H1 (cell line): ENCODE results near the gene MYBPH. TPM values are rescaled to one million over a fixed set of nuclear protein-coding genes. Genes with fewer than 3 reads are reported as not detected.
A peak's percentile ranks its signal among the peaks of the same experiment; 100 is the strongest.

Source experiments
- CTCF ChIA-PET: fragments of 300-600 bp; sonication (Branson Sonifier 250); formaldehyde crosslinking; loops from one replicate; lab custom pipeline; 2021; ENCODE audit not compliant: partially characterized antibody; lab: Charles Lee
- POLR2A ChIA-PET: fragments of 300-600 bp; sonication (Branson Sonifier 250); formaldehyde crosslinking; loops from one replicate; lab custom pipeline; 2021; ENCODE audit warnings: inconsistent platforms; ENCODE audit not compliant: partially characterized antibody; lab: Charles Lee
- DNase-seq, 2 experiments: peaks; one replicate each; pipeline versions ENCODE4 v3.0.0 to v3.0.0-alpha.2; 2010 to 2022; ENCODE audit warnings: low spot score in 2 of 2, low read depth in 1 of 2, mixed read lengths in 1 of 2
- FAIRE-seq: peaks from 2 replicates; lab custom pipeline; 2011; peaks lifted over from hg19 to GRCh38; lab: Jason Lieb, UNC
- H2AFZ ChIP-seq: 2 replicates; pipeline ENCODE4 v1.8.1; 2012; ENCODE audit warnings: low read length, inconsistent platforms
- H2AK5ac ChIP-seq: 2 replicates; pipeline ENCODE4 v1.6.1; 2013; ENCODE audit warnings: low read depth, low read length
- H2BK120ac ChIP-seq: replicated peaks from 2 replicates; pipeline ENCODE3; 2013; ENCODE audit warnings: low read depth, low read length, inconsistent platforms
- H2BK12ac ChIP-seq: 2 replicates; pipeline ENCODE4 v1.6.1; 2013; ENCODE audit warnings: low read depth, low read length
- H2BK15ac ChIP-seq: 2 replicates; pipeline ENCODE4 v1.6.1; 2013; ENCODE audit warnings: low read length
- H2BK20ac ChIP-seq: 2 replicates; pipeline ENCODE4 v1.6.1; 2013; ENCODE audit warnings: low read length
- H2BK5ac ChIP-seq: 2 replicates; pipeline ENCODE4 v1.6.1; 2013; ENCODE audit warnings: low read depth, low read length
- H3K14ac ChIP-seq: 2 replicates; pipeline ENCODE4 v1.6.1; 2013; ENCODE audit warnings: inconsistent platforms; ENCODE audit not compliant: insufficient read length
- H3K18ac ChIP-seq: 2 replicates; pipeline ENCODE4 v1.6.1; 2013; ENCODE audit warnings: low read length; ENCODE audit errors: extremely low read depth
- H3K23ac ChIP-seq: 2 replicates; pipeline ENCODE4 v1.6.1; 2013; ENCODE audit warnings: inconsistent platforms; ENCODE audit not compliant: insufficient read length
- H3K23me2 ChIP-seq: 2 replicates; pipeline ENCODE4 v1.6.1; 2013; ENCODE audit warnings: low read depth, low read length
- H3K27ac ChIP-seq: 2 replicates; pipeline ENCODE4 v1.6.1; 2011; ENCODE audit warnings: low read depth, low read length, inconsistent platforms
- H3K27me3 ChIP-seq, 4 experiments: replicated peaks in 1 of 4; 1 replicate in 1 of 4; 2 replicates in 3 of 4; pipeline versions ENCODE4 v1.6.1 to v1.8.1; 2011 to 2013; ENCODE audit warnings: low read length in 3 of 4, mild to moderate bottlenecking in 3 of 4, inconsistent platforms in 2 of 4, mixed read lengths in 2 of 4, moderate library complexity in 1 of 4; ENCODE audit not compliant: control insufficient read depth in 3 of 4, insufficient read depth in 3 of 4; ENCODE audit errors: extremely low read depth in 1 of 4
- H3K36me3 ChIP-seq, 4 experiments: 2 replicates each; pipeline versions ENCODE4 v1.6.1 to v1.8.1; 2011 to 2013; ENCODE audit warnings: mild to moderate bottlenecking in 4 of 4, low read length in 3 of 4, moderate library complexity in 2 of 4, control low read depth in 1 of 4, inconsistent platforms in 1 of 4; ENCODE audit not compliant: insufficient read depth in 4 of 4, control insufficient read depth in 2 of 4
- H3K4ac ChIP-seq: replicated peaks from 2 replicates; pipeline ENCODE3; 2013; ENCODE audit warnings: low read length, low read depth, mixed read lengths, inconsistent platforms; ENCODE audit not compliant: insufficient read length
- H3K4me1 ChIP-seq, 4 experiments: replicated peaks in 1 of 4; 1 replicate in 1 of 4; 2 replicates in 3 of 4; pipeline versions ENCODE4 v1.6.1 to v1.8.1; 2011 to 2013; ENCODE audit warnings: low read length in 3 of 4, inconsistent platforms in 2 of 4, mixed read lengths in 1 of 4; ENCODE audit not compliant: insufficient read depth in 4 of 4, control insufficient read depth in 3 of 4
- H3K4me2 ChIP-seq, 2 experiments: 2 replicates each; pipeline versions ENCODE4 v1.6.1 to v1.8.1; 2011 to 2013; ENCODE audit warnings: low read depth in 2 of 2, low read length in 2 of 2, control low read depth in 1 of 2, inconsistent platforms in 1 of 2, mild to moderate bottlenecking in 1 of 2; ENCODE audit not compliant: insufficient read depth in 1 of 2
- H3K4me3 ChIP-seq, 4 experiments: fragments of 200-600, 300-600 bp in 1 of 4; sonication (generic), shearing (Covaris generic), sonication (Bioruptor Twin) in 1 of 4; 2 replicates each; pipeline versions ENCODE4 v1.5.1 to v1.8.1; 2011 to 2016; ENCODE audit warnings: low read length in 4 of 4, low read depth in 3 of 4, control low read depth in 2 of 4, inconsistent platforms in 2 of 4, mild to moderate bottlenecking in 2 of 4, mixed read lengths in 1 of 4, moderate library complexity in 1 of 4; ENCODE audit not compliant: insufficient read depth in 2 of 4; ENCODE audit errors: extremely low read depth in 1 of 4
- H3K56ac ChIP-seq: replicated peaks from 2 replicates; pipeline ENCODE3; 2013; ENCODE audit warnings: low read depth, mild to moderate bottlenecking, mixed read lengths, low read length, inconsistent platforms; ENCODE audit not compliant: insufficient read length
- H3K79me1 ChIP-seq: 2 replicates; pipeline ENCODE4 v1.6.1; 2013; ENCODE audit warnings: low read depth, low read length, control low read depth
- H3K79me2 ChIP-seq, 2 experiments: 2 replicates each; pipeline versions ENCODE4 v1.6.1 to v1.8.1; 2012 to 2013; ENCODE audit warnings: low read length in 2 of 2, mild to moderate bottlenecking in 2 of 2, inconsistent platforms in 1 of 2; ENCODE audit not compliant: insufficient read depth in 2 of 2, control insufficient read depth in 1 of 2
- H3K9ac ChIP-seq, 4 experiments: replicated peaks in 1 of 4; 1 replicate in 1 of 4; 2 replicates in 3 of 4; pipeline versions ENCODE4 v1.6.1 to v1.8.1; 2011 to 2013; ENCODE audit warnings: low read depth in 3 of 4, low read length in 3 of 4, control low read depth in 2 of 4, mild to moderate bottlenecking in 2 of 4, moderate library complexity in 2 of 4, inconsistent platforms in 1 of 4; ENCODE audit errors: extremely low read depth in 1 of 4
- H3K9me3 ChIP-seq, 2 experiments: 2 replicates each; pipeline versions ENCODE4 v1.6.1 to v1.8.1; 2012 to 2013; ENCODE audit warnings: mild to moderate bottlenecking in 2 of 2, moderate library complexity in 2 of 2, control low read depth in 1 of 2, inconsistent platforms in 1 of 2, low read depth in 1 of 2, low read length in 1 of 2, mixed read lengths in 1 of 2; ENCODE audit not compliant: insufficient read depth in 2 of 2
- H4K20me1 ChIP-seq, 2 experiments: replicated peaks in 1 of 2; 2 replicates each; pipeline versions ENCODE3 to v1.8.1; 2011 to 2013; ENCODE audit warnings: inconsistent platforms in 2 of 2, low read length in 2 of 2, mild to moderate bottlenecking in 1 of 2; ENCODE audit not compliant: insufficient read depth in 2 of 2, control insufficient read depth in 1 of 2
- H4K5ac ChIP-seq: 2 replicates; pipeline ENCODE4 v1.6.1; 2013; ENCODE audit warnings: low read length, low read depth, mixed read lengths, inconsistent platforms; ENCODE audit not compliant: insufficient read length
- H4K8ac ChIP-seq: 2 replicates; pipeline ENCODE4 v1.8.0; 2013; ENCODE audit warnings: mild to moderate bottlenecking, moderate library complexity, low read length, inconsistent platforms; ENCODE audit not compliant: insufficient read depth; ENCODE audit errors: extremely low read depth
- H4K91ac ChIP-seq: replicated peaks from 2 replicates; pipeline ENCODE3; 2013; ENCODE audit warnings: low read length, mixed read lengths, inconsistent platforms; ENCODE audit not compliant: insufficient read length
- BACH1 ChIP-seq: IDR thresholded peaks from 2 replicates; pipeline ENCODE4 v1.6.1; 2012; ENCODE audit warnings: low read length, improper control_type of control experiment
- CHD2 ChIP-seq: IDR thresholded peaks from 2 replicates; pipeline ENCODE4 v1.6.1; 2012; ENCODE audit warnings: low read length, improper control_type of control experiment
- KDM4A ChIP-seq: IDR thresholded peaks from one replicate; pipeline ENCODE4 v1.7.1; 2012; ENCODE audit warnings: low read depth, mild to moderate bottlenecking, moderate library complexity, low read length, inconsistent platforms; ENCODE audit not compliant: severe bottlenecking
- NRF1 ChIP-seq: IDR thresholded peaks from 2 replicates; pipeline ENCODE4 v1.6.1; 2011; ENCODE audit warnings: mild to moderate bottlenecking, low read depth, low read length, improper control_type of control experiment
- RXRA ChIP-seq: IDR thresholded peaks from 2 replicates; pipeline ENCODE4 v1.6.1; 2011; ENCODE audit warnings: low read depth, mild to moderate bottlenecking, low read length, moderate library complexity; ENCODE audit not compliant: insufficient read depth
- TAF1 ChIP-seq: IDR thresholded peaks from 2 replicates; pipeline ENCODE4 v1.6.1; 2011; ENCODE audit warnings: mild to moderate bottlenecking, low read depth, low read length
- WGBS, 2 experiments: shearing (Covaris generic) in 1 of 2; methylation state at CpG; one replicate each; pipeline versions ENCODE4 v1.1.6 to v1.1.7; 2013 to 2015; ENCODE audit warnings: low lambda C conversion rate in 2 of 2, mixed read lengths in 2 of 2, inconsistent platforms in 1 of 2, low coverage in 1 of 2, missing lambda C conversion rate in 1 of 2; ENCODE audit not compliant: insufficient replicate concordance in 2 of 2, insufficient coverage in 1 of 2, insufficient read length in 1 of 2; ENCODE audit errors: extremely low coverage in 1 of 2, missing lambda C conversion rate in 1 of 2; 5-methylcytosine and 5-hydroxymethylcytosine counted together
- polyA plus RNA-seq, 7 experiments: library from polyadenylated mRNA; depleted of rRNA in 3 of 7; stranded (reverse) in 5 of 7; unstranded in 2 of 7; fragments of >200 nt in 5 of 7; fragments of 200-250 nt in 2 of 7; gene quantifications; 1 replicate in 5 of 7; 2 replicates in 1 of 7; 4 replicates in 1 of 7; pipeline versions ENCODE4 v1.2.1 to v1.2.3, GENCODE V29; 2011 to 2013; ENCODE audit warnings: missing spikeins in 2 of 7, mixed read lengths in 2 of 7
- total RNA-seq: library from RNA; stranded (reverse); fragmentation: NEBNext Ultra II Directional; extraction: Animal tissue kit (Norgen Biotek cat#: 25700); gene quantifications from 2 replicates; pipeline ENCODE4 v1.2.1, GENCODE V29; 2021
- TF ChIP-seq, protein P1 (sequence below), 3 experiments: IDR thresholded peaks; 1 replicate in 2 of 3; 2 replicates in 1 of 3; pipeline versions ENCODE4 v1.5.1 to v1.6.1; 2011; ENCODE audit warnings: low read length in 3 of 3, mild to moderate bottlenecking in 3 of 3, inconsistent platforms in 2 of 3, low read depth in 1 of 3, moderate library complexity in 1 of 3; ENCODE audit not compliant: insufficient read depth in 1 of 3; ENCODE audit errors: control extremely low read depth in 1 of 3
- TF ChIP-seq, protein P2 (sequence below): IDR thresholded peaks from 2 replicates; pipeline ENCODE4 v1.6.1; 2011; ENCODE audit warnings: low read depth, mild to moderate bottlenecking, low read length; ENCODE audit not compliant: insufficient read depth

The MYBPH gene
- total and polyA plus RNA-seq, 2 of the 8 experiments (the other 6 are each of a cell fraction or from before 2014, with no cell fraction given) = not detected

DNA sequence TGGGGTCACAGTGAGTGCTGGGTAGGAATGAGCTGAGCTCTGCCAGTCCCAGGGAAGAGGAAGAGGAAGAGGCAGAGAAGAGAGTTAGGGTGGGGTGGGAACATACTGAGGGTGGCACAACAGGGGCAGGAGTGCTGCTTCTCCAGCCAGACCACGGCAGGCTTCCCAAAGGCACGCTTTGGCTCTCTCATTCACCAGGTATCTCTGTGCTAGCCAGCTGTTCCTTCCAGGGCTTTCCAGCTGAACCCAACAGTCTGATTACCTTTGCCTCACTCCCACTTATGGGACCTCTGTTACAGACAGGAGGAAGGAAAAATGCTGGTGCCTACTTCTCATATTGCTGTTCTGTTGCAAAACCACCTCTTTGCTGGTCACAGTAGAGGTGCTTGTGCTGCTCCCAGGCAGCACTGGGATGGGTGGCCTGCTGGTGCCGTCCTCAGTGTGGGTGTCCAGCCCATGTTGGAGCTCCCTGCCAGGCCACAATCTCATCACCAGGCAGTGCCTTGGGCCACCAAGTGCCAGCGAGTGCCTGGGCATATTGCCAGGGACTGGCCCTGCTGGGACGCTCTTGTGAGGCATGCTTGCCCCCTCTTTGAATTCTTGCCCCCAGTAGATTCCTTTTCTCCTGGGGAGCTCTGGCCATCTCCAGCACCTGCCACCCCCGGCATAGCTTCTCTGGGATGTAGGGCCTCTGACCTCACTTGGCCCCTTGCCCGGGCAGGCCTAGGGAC is 46.0 kb downstream of the MYBPH start:
- Histone ChIP-seq H4K8ac (no peak overlapping the region; the same call in 1 of the 2 replicates), H3K23ac (no peak overlapping the region), H2AK5ac (no peak overlapping the region), H4K20me1 (no peaks in the 10 kb centered on the region), H3K79me2 (no peaks in the 10 kb centered on the region), H3K4me1 (peaks cover 0 to 33% (median 19%) of the 10 kb centered on the region in 4 experiments; a peak in 6 of 7 replicates), H4K91ac (no peak overlapping the region), H3K18ac (no peak overlapping the region), H4K5ac (no peak overlapping the region), H3K27me3 (peaks cover 5 to 32% (median 18%) of the 10 kb centered on the region in 4 experiments)
- 86% methylated on average over 7 of the region's 7 CpGs; no CpG with 5 or more reads in 1 of the 2 experiments for WGBS, 2 experiments
- TF ChIP-seq, protein P1, sequence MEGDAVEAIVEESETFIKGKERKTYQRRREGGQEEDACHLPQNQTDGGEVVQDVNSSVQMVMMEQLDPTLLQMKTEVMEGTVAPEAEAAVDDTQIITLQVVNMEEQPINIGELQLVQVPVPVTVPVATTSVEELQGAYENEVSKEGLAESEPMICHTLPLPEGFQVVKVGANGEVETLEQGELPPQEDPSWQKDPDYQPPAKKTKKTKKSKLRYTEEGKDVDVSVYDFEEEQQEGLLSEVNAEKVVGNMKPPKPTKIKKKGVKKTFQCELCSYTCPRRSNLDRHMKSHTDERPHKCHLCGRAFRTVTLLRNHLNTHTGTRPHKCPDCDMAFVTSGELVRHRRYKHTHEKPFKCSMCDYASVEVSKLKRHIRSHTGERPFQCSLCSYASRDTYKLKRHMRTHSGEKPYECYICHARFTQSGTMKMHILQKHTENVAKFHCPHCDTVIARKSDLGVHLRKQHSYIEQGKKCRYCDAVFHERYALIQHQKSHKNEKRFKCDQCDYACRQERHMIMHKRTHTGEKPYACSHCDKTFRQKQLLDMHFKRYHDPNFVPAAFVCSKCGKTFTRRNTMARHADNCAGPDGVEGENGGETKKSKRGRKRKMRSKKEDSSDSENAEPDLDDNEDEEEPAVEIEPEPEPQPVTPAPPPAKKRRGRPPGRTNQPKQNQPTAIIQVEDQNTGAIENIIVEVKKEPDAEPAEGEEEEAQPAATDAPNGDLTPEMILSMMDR (IDR thresholded peaks at IDR 0.05; ENCODE audit: control extremely low read depth in 1 of 3, insufficient read depth in 1 of 3, low read depth in 1 of 3, low read length in 3 of 3) = no peak
- no peak for TF ChIP-seq KDM4A
- TF ChIP-seq CHD2 = no peak
- no peak for TF ChIP-seq RXRA
- no peak for TF ChIP-seq NRF1
- no peak for TF ChIP-seq BACH1
- TF ChIP-seq, protein P2, sequence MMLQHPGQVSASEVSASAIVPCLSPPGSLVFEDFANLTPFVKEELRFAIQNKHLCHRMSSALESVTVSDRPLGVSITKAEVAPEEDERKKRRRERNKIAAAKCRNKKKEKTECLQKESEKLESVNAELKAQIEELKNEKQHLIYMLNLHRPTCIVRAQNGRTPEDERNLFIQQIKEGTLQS = no peak
- TF ChIP-seq TAF1 = no peak
- TF ChIP-seq, all 59 proteins: peak for 0
- ChIA-PET CTCF (interaction anchor here (0.6 to 49.1 kb wide), 17 partner anchors 9 to 326 kb away, joined by 3 to 1071 read pairs (median 14); partner anchors contain the start of genes CHI3L1, MYBPH, MYOG and PPFIA4), POLR2A (interaction anchor here (1.3 to 1.4 kb wide), 2 partner anchors 9 to 89 kb away, joined by 3 to 4 read pairs; no protein-coding TSS in a partner anchor)
- Histone ChIP-seq H3K4me2 (no peak overlapping the region; a peak in 1 of 4 replicates), H3K9me3 (no peaks in the 10 kb centered on the region), H3K9ac (no peak overlapping the region), H2BK12ac (no peak overlapping the region), H3K23me2 (peaks cover 2% of the 10 kb centered on the region; the same call in 1 of the 2 replicates), H3K27ac (no peak overlapping the region), H2AFZ (no peak overlapping the region), H3K79me1 (no peaks in the 10 kb centered on the region), H3K4me3 (no peak overlapping the region), H2BK15ac (no peak overlapping the region), H2BK5ac (no peak overlapping the region), H3K14ac (no peak overlapping the region), H3K36me3 (no peaks in the 10 kb centered on the region), H3K4ac (no peak overlapping the region), H2BK120ac (no peak overlapping the region), H2BK20ac (no peak overlapping the region), H3K56ac (no peak overlapping the region)
- FAIRE-seq = no peak
- DNase-seq = peak in 1 of 2 experiments; percentile 34
